ENCODE results near the gene ANG. TPM values are rescaled to one million over a fixed set of nuclear protein-coding genes. Genes with fewer than 3 reads are reported as not detected.

ANG gene
- total RNA-seq, 1 donor from 2014 or later, result 4.0 TPM

DNA sequence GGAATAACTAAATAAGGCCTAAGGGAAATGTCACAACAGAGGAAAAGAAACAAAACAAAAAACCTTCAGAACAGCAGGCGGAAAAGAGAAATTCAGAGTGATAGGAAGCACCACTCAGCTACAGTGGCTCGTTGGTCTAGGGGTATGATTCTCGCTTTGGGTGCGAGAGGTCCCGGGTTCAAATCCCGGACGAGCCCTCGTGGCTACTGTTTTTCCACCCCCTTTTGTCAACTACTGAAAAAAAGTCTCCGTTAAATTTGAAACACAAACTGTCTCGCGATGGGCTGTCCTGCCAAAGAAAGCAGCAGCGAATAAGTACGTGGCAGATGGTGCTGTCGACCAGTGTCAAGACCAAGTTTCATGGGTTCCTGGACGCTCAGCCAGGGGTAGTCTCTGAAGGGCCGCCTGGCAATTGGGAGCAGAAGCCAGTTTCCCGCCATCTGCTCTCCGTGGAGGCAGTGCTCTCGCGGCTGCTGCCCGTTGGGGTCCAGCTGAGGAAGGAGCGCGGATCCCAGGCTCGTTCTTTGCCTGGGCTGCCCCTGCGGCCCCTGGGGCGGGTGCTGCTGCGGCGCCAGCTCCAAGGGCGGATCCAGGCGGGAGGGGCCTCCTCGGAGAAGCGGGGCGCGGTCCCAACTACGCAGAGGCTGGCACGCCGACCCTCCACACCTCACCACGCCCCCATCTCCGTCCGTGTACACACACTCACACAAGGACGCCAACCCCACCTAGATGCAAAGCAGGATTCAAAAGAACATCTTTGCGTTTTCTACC lies 4.5 kb upstream of the ANG start, which contains the start of gene RNASE4:
Gene RNASE4 (plus strand): TSS at position 670 of the 771 bp plus-strand sequence. CDS start 14,812 bp downstream, outside the sequence.
- no peaks in the 10 kb centered on the region for H3K36me3 Mint-ChIP-seq (ENCODE audit: low read depth, unreplicated experiment)
- Histone ChIP-seq H2AFZ (ENCODE audit: low read depth, low read length) (peak within 1 kb of the TSS; percentile 96), H3K9ac (ENCODE audit: low read length) (peak within 1 kb of the TSS; percentile 97), H3K4me1 (ENCODE audit: insufficient read depth, low read length) (peaks cover 15% of the 10 kb centered on the region), H3K27ac (ENCODE audit: low read depth, low read length) (peak within 1 kb of the TSS; percentile 98), H3K9me3 (ENCODE audit: insufficient read depth, low read depth, low read length) (no peaks in the 10 kb centered on the region), H3K79me2 (ENCODE audit: insufficient read depth, low read length) (no peaks in the 10 kb centered on the region), H3K36me3 (ENCODE audit: insufficient read depth, low read length) (no peaks in the 10 kb centered on the region), H3K4me3 (ENCODE audit: insufficient read depth, low read depth, low read length) (peak within 1 kb of the TSS; percentile 92), H3K4me2 (ENCODE audit: low read length) (peak within 1 kb of the TSS; percentile 92), H3K27me3 (ENCODE audit: insufficient read depth, low read length) (no peaks in the 10 kb centered on the region), H4K20me1 (ENCODE audit: insufficient read depth, low read length) (no peaks in the 10 kb centered on the region)
- no peak for TF ChIP-seq EZH2 (IDR thresholded peaks at IDR 0.05; ENCODE audit: insufficient read depth, low read length)
- TF ChIP-seq, protein P1, sequence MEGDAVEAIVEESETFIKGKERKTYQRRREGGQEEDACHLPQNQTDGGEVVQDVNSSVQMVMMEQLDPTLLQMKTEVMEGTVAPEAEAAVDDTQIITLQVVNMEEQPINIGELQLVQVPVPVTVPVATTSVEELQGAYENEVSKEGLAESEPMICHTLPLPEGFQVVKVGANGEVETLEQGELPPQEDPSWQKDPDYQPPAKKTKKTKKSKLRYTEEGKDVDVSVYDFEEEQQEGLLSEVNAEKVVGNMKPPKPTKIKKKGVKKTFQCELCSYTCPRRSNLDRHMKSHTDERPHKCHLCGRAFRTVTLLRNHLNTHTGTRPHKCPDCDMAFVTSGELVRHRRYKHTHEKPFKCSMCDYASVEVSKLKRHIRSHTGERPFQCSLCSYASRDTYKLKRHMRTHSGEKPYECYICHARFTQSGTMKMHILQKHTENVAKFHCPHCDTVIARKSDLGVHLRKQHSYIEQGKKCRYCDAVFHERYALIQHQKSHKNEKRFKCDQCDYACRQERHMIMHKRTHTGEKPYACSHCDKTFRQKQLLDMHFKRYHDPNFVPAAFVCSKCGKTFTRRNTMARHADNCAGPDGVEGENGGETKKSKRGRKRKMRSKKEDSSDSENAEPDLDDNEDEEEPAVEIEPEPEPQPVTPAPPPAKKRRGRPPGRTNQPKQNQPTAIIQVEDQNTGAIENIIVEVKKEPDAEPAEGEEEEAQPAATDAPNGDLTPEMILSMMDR (IDR thresholded peaks at IDR 0.05; ENCODE audit: insufficient read depth, low read depth, low read length), result no peak
- DNase-seq (ENCODE audit: low read depth), result peak; percentile 87
- H3K27me3 Mint-ChIP-seq (ENCODE audit: low read depth, unreplicated experiment), result no peaks in the 10 kb centered on the region
- H3K4me3 Mint-ChIP-seq (ENCODE audit: unreplicated experiment), result no peak within 1 kb of the TSS
- H3K9me3 Mint-ChIP-seq (ENCODE audit: unreplicated experiment), result no peaks in the 10 kb centered on the region
- H3K4me1 Mint-ChIP-seq (ENCODE audit: low read depth, unreplicated experiment), result peaks cover 9% of the 10 kb centered on the region
- FAIRE-seq, result no peak
- H3K27ac Mint-ChIP-seq (ENCODE audit: unreplicated experiment), result peak within 1 kb of the TSS; percentile 64

DNA sequence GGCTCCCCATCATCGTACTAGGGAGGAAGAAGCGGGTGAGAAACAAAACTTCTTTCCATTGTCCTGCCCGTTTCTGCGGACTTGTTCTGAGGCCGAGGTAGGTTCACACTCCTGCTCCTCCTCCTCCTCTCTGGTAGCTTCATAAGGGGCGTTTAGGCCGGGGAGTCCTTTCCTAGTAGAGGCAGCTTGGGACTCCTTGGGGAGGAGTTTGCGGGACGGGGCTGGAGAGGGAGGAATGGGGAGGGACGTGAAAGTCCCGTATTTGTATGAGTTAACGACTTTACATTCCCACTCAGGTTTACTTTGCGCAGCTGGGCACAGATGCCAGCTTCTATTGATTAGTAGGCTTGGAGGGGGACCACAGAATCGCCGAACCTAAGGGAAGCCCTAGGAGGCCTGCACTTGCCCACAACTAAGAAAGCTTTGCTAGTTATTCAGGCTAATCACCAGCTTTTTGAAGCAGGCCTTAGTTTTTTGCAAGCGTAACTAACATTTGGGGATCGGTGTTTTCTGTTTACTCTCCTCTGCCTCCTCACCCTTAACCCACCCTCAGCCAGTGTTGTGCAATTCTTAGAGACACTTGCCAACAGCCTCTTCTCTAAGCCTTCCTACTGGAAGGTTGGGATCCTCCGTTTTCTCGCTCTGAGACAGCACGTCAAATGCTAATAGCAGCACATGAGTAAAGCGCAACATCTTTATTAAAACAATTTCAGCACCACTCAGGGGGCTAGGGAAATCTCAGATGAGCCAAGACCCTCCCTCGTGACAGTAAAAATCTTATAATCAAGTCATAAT lies 3.7 kb upstream of the ANG start:
- no peak for TF ChIP-seq EZH2 (IDR thresholded peaks at IDR 0.05; ENCODE audit: insufficient read depth, low read length)
- TF ChIP-seq, protein P1 (IDR thresholded peaks at IDR 0.05; ENCODE audit: insufficient read depth, low read depth, low read length), result no peak
- H3K4me3 Mint-ChIP-seq (ENCODE audit: unreplicated experiment), result no peak overlapping the region
- FAIRE-seq (no peak), DNase-seq (ENCODE audit: low read depth) (peak; percentile 63)
- H3K27ac ChIP-seq (ENCODE audit: low read depth, low read length), result peak overlapping the region; percentile 90
- no peaks in the 10 kb centered on the region for H3K27me3 Mint-ChIP-seq (ENCODE audit: low read depth, unreplicated experiment)
- peak overlapping the region; percentile 92 for H3K4me2 ChIP-seq (ENCODE audit: low read length)
- no peaks in the 10 kb centered on the region for H3K9me3 Mint-ChIP-seq (ENCODE audit: unreplicated experiment)
- peaks cover 9% of the 10 kb centered on the region for H3K4me1 Mint-ChIP-seq (ENCODE audit: low read depth, unreplicated experiment)
- no peaks in the 10 kb centered on the region for H3K36me3 Mint-ChIP-seq (ENCODE audit: low read depth, unreplicated experiment)
- no peaks in the 10 kb centered on the region for H3K36me3 ChIP-seq (ENCODE audit: insufficient read depth, low read length)
- H2AFZ ChIP-seq (ENCODE audit: low read depth, low read length), result peak overlapping the region; percentile 96
- H3K27ac Mint-ChIP-seq (ENCODE audit: unreplicated experiment), result peak overlapping the region; percentile 64
- H3K4me1 ChIP-seq (ENCODE audit: insufficient read depth, low read length), result peaks cover 15% of the 10 kb centered on the region
- no peaks in the 10 kb centered on the region for H4K20me1 ChIP-seq (ENCODE audit: insufficient read depth, low read length)
- no peaks in the 10 kb centered on the region for H3K27me3 ChIP-seq (ENCODE audit: insufficient read depth, low read length)
- peak overlapping the region; percentile 97 for H3K9ac ChIP-seq (ENCODE audit: low read length)
- H3K9me3 ChIP-seq (ENCODE audit: insufficient read depth, low read depth, low read length), result no peaks in the 10 kb centered on the region
- H3K79me2 ChIP-seq (ENCODE audit: insufficient read depth, low read length), result no peaks in the 10 kb centered on the region
- peak overlapping the region; percentile 92 for H3K4me3 ChIP-seq (ENCODE audit: insufficient read depth, low read depth, low read length)
